Esophagus muscularis mucosa (tissue), 4 donors: ENCODE data around the gene CASQ2. TPM values are rescaled to one million over a fixed set of nuclear protein-coding genes. Genes with fewer than 3 reads are reported as not detected.

Source experiments
- DNase-seq: peaks from one replicate; pipeline ENCODE4 v3.0.0-alpha.2; 2017; ENCODE audit errors: extremely low spot score
- H3K27ac ChIP-seq, 4 donors: fragments of 200-600 bp; sonication (generic); replicated peaks in 1 of 4; 1 replicate in 3 of 4; 2 replicates in 1 of 4; pipeline ENCODE4 v1.5.1; 2016 to 2019; ENCODE audit warnings: mild to moderate bottlenecking in 1 of 4
- H3K27me3 ChIP-seq, 4 donors: fragments of 200-600 bp; sonication (generic); one replicate each; pipeline versions ENCODE4 v1.5.1 to v1.6.0; 2016 to 2019
- H3K36me3 ChIP-seq, 4 donors: fragments of 200-600 bp; sonication (generic); one replicate each; pipeline ENCODE4 v1.5.1; 2016 to 2019
- H3K4me1 ChIP-seq, 4 donors: fragments of 200-600 bp; sonication (generic); one replicate each; pipeline ENCODE4 v1.5.1; 2016 to 2019
- H3K4me3 ChIP-seq, 4 donors: fragments of 200-600 bp; sonication (generic); 1 replicate in 2 of 4; 2 replicates in 2 of 4; pipeline ENCODE4 v1.5.1; 2016 to 2019; ENCODE audit warnings: mild to moderate bottlenecking in 4 of 4, moderate library complexity in 1 of 4
- H3K9me3 ChIP-seq, 4 donors: fragments of 200-600 bp; sonication (generic); 1 replicate in 3 of 4; 2 replicates in 1 of 4; pipeline ENCODE4 v1.5.1; 2016 to 2019
- CTCF ChIP-seq, 3 experiments: fragments of 200-600 bp in 2 of 3; fragments of 450-650 bp in 1 of 3; sonication (generic) in 2 of 3; IDR thresholded peaks; one replicate each; pipeline ENCODE4 v1.5.1; 2017 to 2019; ENCODE audit warnings: antibody characterized with exemption in 3 of 3, mild to moderate bottlenecking in 2 of 3, moderate library complexity in 1 of 3
- EP300 ChIP-seq: sonication (generic); formaldehyde crosslinking; IDR thresholded peaks from one replicate; pipeline ENCODE4 v1.6.1; 2017; ENCODE audit warnings: antibody characterized with exemption
- POLR2A ChIP-seq: fragments of 450-650 bp; IDR thresholded peaks from one replicate; pipeline ENCODE4 v1.6.1; 2017; ENCODE audit warnings: antibody characterized with exemption, moderate library complexity, mild to moderate bottlenecking, low read depth
- POLR2AphosphoS5 ChIP-seq, 2 donors: sonication (generic); formaldehyde crosslinking; IDR thresholded peaks; one replicate each; pipeline ENCODE4 v1.6.1; 2017; ENCODE audit warnings: antibody characterized with exemption in 2 of 2
- WGBS: methylation state at CpG from one replicate; pipeline ENCODE4 v1.1.5; 2018; 5-methylcytosine and 5-hydroxymethylcytosine counted together
- intact Hi-C: fragments of 100-400 bp; cut with DNase I; formaldehyde crosslinking; loops from one replicate; pipeline ENCODE4 v1.15.1; 2023
- total RNA-seq, 4 donors: library from RNA; depleted of rRNA; stranded (reverse); fragments of >200 nt; gene quantifications; one replicate each; pipeline versions ENCODE4 v1.1.0 to v1.2.1, GENCODE V29; 2016

CASQ2 gene
- total RNA-seq, 4 donors from 2014 or later, result 95.6 to 138 (median 108) TPM

GRCh38 chr1:115678141-115678540, 90.4 kb downstream of the CASQ2 start:
- TF ChIP-seq CTCF (IDR thresholded peaks at IDR 0.05), result no peak
- TF ChIP-seq POLR2A, result no peak
- TF ChIP-seq EP300, result no peak
- 59% methylated on average over 5 of the region's 5 CpGs for WGBS
- no peak for DNase-seq
- H3K27me3 ChIP-seq, result no peaks in the 10 kb centered on the region
- peaks cover 38 to 62% (median 58%) of the 10 kb centered on the region in 4 donors for H3K4me1 ChIP-seq
- H3K27ac ChIP-seq, result peak overlapping the region; percentile 70 to 84 (median 80)
- H3K4me3 ChIP-seq, result no peak overlapping the region
- intact Hi-C loops, result no loop called here
- no peaks in the 10 kb centered on the region for H3K9me3 ChIP-seq
- H3K36me3 ChIP-seq, result peaks cover 0 to 8% (median 3%) of the 10 kb centered on the region in 4 donors

GRCh38 chr1:115677565-115677964, 90.9 kb downstream of the CASQ2 start:
- intact Hi-C loops, result no loop called here
- Histone ChIP-seq H3K27ac (peak overlapping the region; percentile 70 to 84 (median 80)), H3K4me1 (peaks cover 43 to 68% (median 64%) of the 10 kb centered on the region in 4 donors), H3K4me3 (no peak overlapping the region), H3K27me3 (no peaks in the 10 kb centered on the region), H3K9me3 (no peaks in the 10 kb centered on the region), H3K36me3 (peaks cover 0 to 2% (median under 1%) of the 10 kb centered on the region in 4 donors)
- TF ChIP-seq POLR2A, result no peak
- no peak for TF ChIP-seq CTCF (IDR thresholded peaks at IDR 0.05)
- no peak for DNase-seq
- 90% methylated on average over 1 of the region's 1 CpG for WGBS

GRCh38 chr1:115677182-115677555, 91.3 kb downstream of the CASQ2 start:
- Histone ChIP-seq H3K4me3 (no peak overlapping the region), H3K9me3 (no peaks in the 10 kb centered on the region), H3K27me3 (no peaks in the 10 kb centered on the region), H3K36me3 (no peaks in the 10 kb centered on the region), H3K4me1 (peaks cover 46 to 71% (median 68%) of the 10 kb centered on the region in 4 donors), H3K27ac (peak overlapping the region in 3 of 4 donors; percentile 79 to 84 (median 80))
- intact Hi-C loops, result no loop called here
- TF ChIP-seq CTCF (IDR thresholded peaks at IDR 0.05) (no peak), EP300 (no peak), POLR2AphosphoS5 (IDR thresholded peaks at IDR 0.05) (no peak), POLR2A (no peak)
- 39% methylated on average over 3 of the region's 3 CpGs for WGBS
- DNase-seq, result no peak

- 72% methylated on average over 7 of the region's 7 CpGs for WGBS
Observed at GRCh38 chr1:115676498-115677181, 91.9 kb downstream of the CASQ2 start.

More at GRCh38 chr1:115676498-115677181, 91.9 kb downstream of the CASQ2 start:
- H3K4me1 ChIP-seq, result peaks cover 48 to 77% (median 73%) of the 10 kb centered on the region in 4 donors
- peak overlapping the region in 3 of 4 donors; percentile 25 to 80 (median 79) for H3K27ac ChIP-seq
- H3K27me3 ChIP-seq, result no peaks in the 10 kb centered on the region
- no peaks in the 10 kb centered on the region for H3K9me3 ChIP-seq
- H3K36me3 ChIP-seq, result peaks cover 0 to under 1% (median 0%) of the 10 kb centered on the region in 4 donors
- intact Hi-C loops, result no loop called here
- no peak for TF ChIP-seq CTCF (IDR thresholded peaks at IDR 0.05)
- TF ChIP-seq EP300, result no peak
- TF ChIP-seq POLR2A, result no peak
- no peak for TF ChIP-seq POLR2AphosphoS5 (IDR thresholded peaks at IDR 0.05)
- DNase-seq, result no peak
- H3K4me3 ChIP-seq, result no peak overlapping the region
